GM12874 (cell line): ENCODE results near the gene PLVAP.
A peak's percentile ranks its signal among the peaks of the same experiment; 100 is the strongest.

Source experiments
- CTCF ChIP-seq: IDR thresholded peaks from 2 replicates; pipeline ENCODE4 v1.5.1; 2011; ENCODE audit warnings: low read depth, mild to moderate bottlenecking, control low read depth, low read length, moderate library complexity; ENCODE audit not compliant: insufficient read depth

Gene PLVAP

DNA sequence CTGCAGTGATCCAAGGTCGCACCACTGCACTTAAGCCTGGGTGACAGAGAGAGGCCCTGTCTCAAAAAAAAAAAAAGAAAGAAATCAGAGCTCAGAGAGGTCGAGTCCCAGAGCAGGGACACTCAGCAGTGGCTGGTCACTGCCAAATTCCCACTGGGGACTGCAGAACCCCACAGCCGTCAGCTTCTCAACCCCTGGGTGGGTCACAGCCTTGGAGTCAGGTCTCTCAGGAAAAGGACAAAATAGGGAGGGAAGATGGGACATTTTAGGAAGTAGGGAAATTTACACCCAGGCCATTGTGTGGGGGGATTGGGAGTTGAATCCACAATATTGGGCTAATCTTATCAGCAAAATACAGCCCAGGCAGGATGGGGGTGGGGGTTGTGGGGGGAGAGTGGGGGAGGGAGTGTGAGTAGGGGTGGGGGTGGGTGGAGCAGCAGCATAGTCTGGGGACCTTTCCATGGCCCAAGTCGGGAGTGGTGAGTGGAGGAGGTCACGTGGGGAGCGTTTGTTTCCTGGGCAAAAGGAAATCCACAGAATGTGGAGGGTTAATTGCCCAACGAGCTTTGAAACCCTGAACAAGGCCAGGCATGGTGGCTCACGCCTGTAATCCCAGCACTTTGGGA lies 21.9 kb upstream of the PLVAP start:
- no peak for TF ChIP-seq CTCF

- peak; percentile 85 for TF ChIP-seq CTCF
Measured at GRCh38 chr19:17394891-17395415, 17.8 kb upstream of the PLVAP start.

DNA sequence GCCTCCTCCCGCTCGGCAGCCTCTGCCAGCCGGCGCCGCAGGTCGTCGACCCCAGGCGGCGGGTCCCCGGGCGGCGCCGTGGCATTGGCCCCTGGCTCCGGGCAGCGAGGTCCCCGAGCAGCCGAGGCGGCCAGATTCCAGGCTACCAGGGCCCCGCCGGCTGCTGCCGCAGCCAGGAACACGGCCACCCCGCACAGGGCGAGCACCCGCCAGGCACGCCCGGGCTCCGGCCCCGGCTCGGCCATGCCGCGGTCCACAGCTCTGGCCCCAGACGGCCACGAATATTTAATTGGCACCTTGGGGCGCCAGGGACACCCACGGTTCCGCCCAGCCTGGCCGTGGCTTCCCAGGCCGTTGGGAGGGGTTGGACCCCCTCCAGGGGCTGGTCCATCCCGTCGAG lies 16.8 kb upstream of the PLVAP start, which contains the start of gene CCDC194:
TSS of gene CCDC194 (minus strand) at position 283 of the 400 bp plus-strand sequence. CDS start at position 245, 38 bp downstream.
- TF ChIP-seq CTCF: no peak

DNA sequence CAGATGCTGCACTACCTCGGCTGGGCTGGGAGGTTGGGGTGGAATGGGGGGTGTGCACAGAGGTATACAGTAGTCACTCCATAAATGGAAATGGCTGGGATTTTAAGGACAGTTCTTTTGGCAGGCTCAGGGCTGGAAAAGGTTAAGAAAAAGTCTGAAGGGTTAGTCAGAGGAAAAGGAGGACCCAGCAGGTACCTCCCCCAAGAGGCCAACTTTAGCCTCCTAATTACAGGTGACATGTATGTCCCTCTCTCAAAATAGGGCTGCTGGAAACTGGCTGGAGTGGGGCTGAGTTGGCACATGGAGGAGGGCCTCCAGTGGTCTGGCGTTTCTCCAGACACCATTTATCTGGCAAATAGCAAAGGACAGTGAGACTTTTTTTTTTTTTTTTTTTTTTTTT lies 15.9 kb upstream of the PLVAP start:
- no peak for TF ChIP-seq CTCF

DNA sequence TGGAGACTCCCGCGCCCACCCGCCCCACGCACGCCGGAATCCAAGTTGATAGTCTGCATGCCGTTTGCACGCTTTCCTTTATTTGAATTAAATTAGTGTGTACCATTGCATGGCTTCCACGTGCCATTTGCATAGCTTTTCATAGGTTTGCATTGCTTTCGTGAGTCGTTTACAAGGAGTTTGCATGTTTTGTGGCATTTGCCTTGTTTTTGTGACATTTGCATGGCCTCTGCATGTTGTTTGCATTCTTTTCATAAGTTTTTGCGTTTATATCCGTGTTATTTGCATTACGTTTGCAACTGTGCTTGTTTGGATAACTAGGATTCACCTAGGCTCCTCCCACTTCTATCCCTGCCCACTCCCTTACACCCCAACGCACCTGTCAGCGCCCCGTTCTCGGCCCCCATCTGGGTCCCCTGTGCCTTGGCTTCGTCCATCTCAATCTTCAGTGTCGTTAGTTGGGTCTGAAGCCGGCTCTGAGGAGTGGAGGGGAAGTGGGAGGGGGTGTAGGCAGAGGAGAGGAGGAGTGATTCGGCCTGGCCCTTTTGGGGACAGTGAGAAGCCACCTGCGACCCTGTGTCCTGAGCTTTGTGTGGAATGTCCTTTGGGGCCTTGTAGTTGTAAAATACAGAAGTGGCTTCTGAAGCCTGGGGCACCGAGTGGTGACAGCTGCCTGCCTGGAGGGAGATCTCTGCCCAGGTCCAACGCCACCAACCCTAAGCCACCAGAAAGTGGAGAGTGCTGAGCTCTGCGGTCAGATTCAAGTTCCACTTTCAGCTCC lies 14.4 kb upstream of the PLVAP start:
- no peak for TF ChIP-seq CTCF

DNA sequence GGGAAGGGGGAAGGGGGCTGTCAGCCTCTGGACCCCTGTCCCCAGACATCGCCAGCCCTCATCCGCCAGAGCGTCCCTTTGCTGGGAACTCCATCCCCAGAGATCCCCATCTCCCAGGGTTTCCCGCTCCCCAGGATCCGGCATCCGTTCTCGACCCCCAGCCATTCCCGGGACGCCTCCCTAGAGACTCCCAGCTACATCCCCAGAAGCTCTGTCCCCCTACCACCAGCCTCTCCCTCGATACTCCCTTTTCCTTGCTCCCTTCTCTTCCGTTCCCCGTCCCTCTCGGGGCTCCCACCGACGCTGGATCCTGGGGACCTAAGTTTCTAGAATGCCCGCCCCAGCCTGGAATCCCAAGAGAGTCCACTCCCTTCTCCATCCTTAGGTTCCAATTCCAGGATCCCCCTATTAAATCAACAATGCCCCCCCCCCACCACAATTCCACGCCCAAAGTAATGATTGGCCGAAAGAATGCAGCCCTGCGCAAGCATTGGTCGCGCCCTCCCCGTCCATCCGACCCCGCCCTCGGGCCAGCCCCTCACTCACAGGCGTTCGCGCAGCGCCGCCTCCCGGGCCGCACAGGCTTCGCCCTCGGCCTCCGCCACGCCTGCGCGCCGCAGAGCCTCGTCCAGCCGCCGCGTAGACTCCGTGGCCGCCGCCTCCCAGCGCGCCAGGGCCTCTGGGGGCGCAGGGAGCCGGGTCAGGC lies 13.7 kb upstream of the PLVAP start:
- peak; percentile 81 for TF ChIP-seq CTCF

DNA sequence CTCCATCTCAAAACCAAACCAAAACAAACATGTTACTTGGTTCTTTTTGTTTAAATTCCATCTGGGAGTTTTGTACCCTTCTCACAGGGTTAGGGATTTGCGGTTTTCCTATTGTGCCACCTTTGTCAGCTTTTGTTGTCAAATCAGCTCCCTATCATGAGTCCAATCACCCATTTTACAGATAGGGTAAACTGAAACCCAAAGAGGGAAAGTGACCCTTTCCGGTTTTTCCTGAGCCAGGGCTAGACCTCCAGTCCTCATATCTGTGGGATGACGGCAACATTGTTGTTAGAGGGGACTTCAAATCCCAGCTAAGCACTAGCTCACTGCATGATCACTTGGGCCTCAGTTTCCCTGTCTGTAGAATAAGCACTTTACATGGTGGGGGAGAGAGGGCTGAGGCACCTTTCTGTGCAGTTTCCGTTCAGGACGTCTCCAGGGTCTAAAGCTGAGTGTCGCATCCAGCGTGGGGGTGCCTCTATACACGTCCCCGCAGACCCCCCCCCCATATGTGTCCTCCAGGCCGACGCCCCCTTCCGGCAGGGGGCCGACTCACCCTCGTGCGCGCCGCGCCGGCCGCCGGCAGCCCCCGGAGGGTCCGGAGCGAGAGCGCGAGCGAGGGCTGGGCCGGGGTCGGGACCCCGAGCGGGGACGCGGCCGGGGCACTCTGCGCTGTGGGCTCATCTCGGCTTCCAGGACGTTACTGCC lies 13.0 kb upstream of the PLVAP start:
- TF ChIP-seq CTCF: no peak
